Endothelial cell of umbilical vein (primary cell): ENCODE results near the gene CRB1. TPM values are rescaled to one million over a fixed set of nuclear protein-coding genes. Genes with fewer than 3 reads are reported as not detected.

ENCODE experiments used
- BruUV-seq: library from RNA; stranded (reverse); fragments of 400-500 nt; replicated peaks from 2 replicates; lab custom pipeline; 2021; lab: Mats Ljungman, UMichigan
- CTCF ChIA-PET: fragments of 300-600, 350-600 bp; sonication (Branson Sonifier 250); formaldehyde crosslinking; loops from one replicate; lab custom pipeline; 2021; ENCODE audit warnings: antibody characterized with exemption, inconsistent platforms; lab: Charles Lee
- POLR2A ChIA-PET: fragments of 300-600, 350-600 bp; sonication (Branson Sonifier 250); formaldehyde crosslinking; loops from one replicate; lab custom pipeline; 2021; ENCODE audit warnings: antibody characterized with exemption, inconsistent platforms; lab: Charles Lee
- DNase-seq: peaks from one replicate; pipeline ENCODE4 v3.0.0-alpha.2; 2011; ENCODE audit warnings: low read depth, low spot score
- FAIRE-seq: peaks from 2 replicates; lab custom pipeline; 2011; peaks lifted over from hg19 to GRCh38; lab: Jason Lieb, UNC
- H2AFZ ChIP-seq: 2 replicates; pipeline ENCODE4 v1.6.0; 2012; ENCODE audit warnings: low read depth, low read length, control low read depth, inconsistent platforms
- H3K27ac ChIP-seq: 2 replicates; pipeline ENCODE4 v1.5.1; 2011; ENCODE audit warnings: low read depth, mild to moderate bottlenecking, control low read depth, low read length, moderate library complexity; ENCODE audit not compliant: insufficient read depth
- H3K27me3 ChIP-seq, 2 experiments: 2 replicates each; pipeline versions ENCODE4 v1.6.0 to v1.6.1; 2011; ENCODE audit warnings: low read length in 2 of 2, mixed read lengths in 1 of 2; ENCODE audit not compliant: control insufficient read depth in 2 of 2, insufficient read depth in 2 of 2
- H3K36me3 ChIP-seq, 2 experiments: 2 replicates in 1 of 2; 3 replicates in 1 of 2; pipeline ENCODE4 v1.5.1; 2011; ENCODE audit warnings: low read length in 2 of 2, mild to moderate bottlenecking in 1 of 2, moderate library complexity in 1 of 2; ENCODE audit not compliant: control insufficient read depth in 2 of 2, insufficient read depth in 2 of 2; ENCODE audit errors: extremely low read depth in 1 of 2
- H3K4me1 ChIP-seq: 3 replicates; pipeline ENCODE4 v1.5.1; 2011; ENCODE audit warnings: mild to moderate bottlenecking, low read length; ENCODE audit not compliant: control insufficient read depth, insufficient read depth; ENCODE audit errors: extremely low read depth
- H3K4me2 ChIP-seq: 2 replicates; pipeline ENCODE4 v1.6.1; 2011; ENCODE audit warnings: low read length, control low read depth, mixed read lengths; ENCODE audit not compliant: insufficient read depth
- H3K4me3 ChIP-seq, 3 experiments: fragments of 200-600 bp in 1 of 3; sonication (generic), shearing (Covaris generic) in 1 of 3; replicated peaks in 1 of 3; 2 replicates each; pipeline ENCODE4 v1.5.1; 2011 to 2016; ENCODE audit warnings: control low read depth in 3 of 3, low read length in 3 of 3, mild to moderate bottlenecking in 2 of 3, inconsistent platforms in 1 of 3, low read depth in 1 of 3, moderate library complexity in 1 of 3; ENCODE audit not compliant: insufficient read depth in 1 of 3
- H3K79me2 ChIP-seq: 2 replicates; pipeline ENCODE4 v1.6.0; 2012; ENCODE audit warnings: low read length, inconsistent platforms; ENCODE audit not compliant: control insufficient read depth, insufficient read depth
- H3K9ac ChIP-seq: replicated peaks from 2 replicates; pipeline ENCODE3; 2011; ENCODE audit warnings: low read length, control low read depth; ENCODE audit not compliant: insufficient read depth; ENCODE audit errors: extremely low read depth
- H3K9me1 ChIP-seq: replicated peaks from 3 replicates; pipeline ENCODE4 v1.6.0; 2011; ENCODE audit warnings: mild to moderate bottlenecking, low read length; ENCODE audit not compliant: control insufficient read depth, insufficient read depth; ENCODE audit errors: extremely low read depth
- H3K9me3 ChIP-seq: replicated peaks from 2 replicates; pipeline ENCODE4 v1.5.1; 2012; ENCODE audit warnings: low read length, inconsistent platforms; ENCODE audit not compliant: control insufficient read depth, insufficient read depth
- H4K20me1 ChIP-seq: replicated peaks from 2 replicates; pipeline ENCODE3; 2011; ENCODE audit warnings: mild to moderate bottlenecking, low read length; ENCODE audit not compliant: control insufficient read depth, insufficient read depth; ENCODE audit errors: extremely low read depth
- EZH2 ChIP-seq: IDR thresholded peaks from 2 replicates; pipeline ENCODE4 v1.6.1; 2012; ENCODE audit warnings: borderline replicate concordance, low read depth, mild to moderate bottlenecking, moderate library complexity, low read length, inconsistent platforms; ENCODE audit not compliant: severe bottlenecking
- FOS ChIP-seq: IDR thresholded peaks from 2 replicates; pipeline ENCODE4 v1.6.1; 2011; ENCODE audit warnings: mild to moderate bottlenecking, low read length, moderate library complexity, borderline replicate concordance; ENCODE audit not compliant: insufficient read depth
- GATA2 ChIP-seq: IDR thresholded peaks from 2 replicates; pipeline ENCODE4 v1.7.0; 2011; ENCODE audit warnings: low read depth, mild to moderate bottlenecking, moderate library complexity, mixed read lengths, low read length; ENCODE audit not compliant: insufficient read length, insufficient read depth
- JUN ChIP-seq: IDR thresholded peaks from 2 replicates; pipeline ENCODE4 v1.6.1; 2011; ENCODE audit warnings: borderline replicate concordance, low read depth; ENCODE audit not compliant: insufficient read length, insufficient read depth
- MYC ChIP-seq: IDR thresholded peaks from one replicate; pipeline ENCODE4 v1.6.1; 2011; ENCODE audit warnings: mild to moderate bottlenecking, low read depth, low read length
- POLR2A ChIP-seq: IDR thresholded peaks from 2 replicates; pipeline ENCODE4 v1.6.1; 2012; ENCODE audit warnings: low read depth, mild to moderate bottlenecking, control low read depth, low read length
- POLR2AphosphoS5 ChIP-seq: IDR thresholded peaks from 2 replicates; pipeline ENCODE4 v1.6.1; 2012; ENCODE audit warnings: low read depth, mild to moderate bottlenecking, control low read depth, low read length, moderate library complexity; ENCODE audit not compliant: insufficient read depth
- dilution Hi-C: fragments of 300-500 bp; cut with MboI; formaldehyde crosslinking; loops from one replicate; pipeline ENCODE4 v1.15.0; 2019; ENCODE audit warnings: low sequenced_read_pairs; ENCODE audit not compliant: extremely low pct_ligation_motif_present
- intact Hi-C: fragments of 100-400 bp; cut with micrococcal nuclease; formaldehyde crosslinking; loops from one replicate; pipeline ENCODE4 v1.10.0; 2022
- polyA plus RNA-seq, 4 experiments: library from polyadenylated mRNA; depleted of rRNA in 3 of 4; stranded (reverse) in 3 of 4; unstranded in 1 of 4; fragments of >200 nt; gene quantifications; 2 replicates each; pipeline versions ENCODE4 v1.2.1 to v1.2.3, GENCODE V29; 2011 to 2012; ENCODE audit warnings: missing spikeins in 1 of 4
- total RNA-seq: library from RNA; stranded (reverse); gene quantifications from 2 replicates; pipeline ENCODE4 v1.2.3, GENCODE V29; 2021
- TF ChIP-seq, protein P1 (sequence below): IDR thresholded peaks from 2 replicates; pipeline ENCODE4 v1.6.1; 2011; ENCODE audit not compliant: insufficient read depth, insufficient read length
- TF ChIP-seq, protein P2 (sequence below), 2 donors: IDR thresholded peaks; 1 replicate in 1 of 2; 2 replicates in 1 of 2; pipeline ENCODE4 v1.5.1; 2011; ENCODE audit warnings: low read length in 2 of 2, mild to moderate bottlenecking in 2 of 2, moderate library complexity in 2 of 2, control low read depth in 1 of 2, inconsistent platforms in 1 of 2, low read depth in 1 of 2; ENCODE audit not compliant: insufficient read depth in 1 of 2; ENCODE audit errors: extremely low read depth in 1 of 2

The CRB1 gene
- total and polyA plus RNA-seq, 2 donors (not counting 3 experiments of a cell fraction or from before 2014, with no cell fraction given): not detected

DNA sequence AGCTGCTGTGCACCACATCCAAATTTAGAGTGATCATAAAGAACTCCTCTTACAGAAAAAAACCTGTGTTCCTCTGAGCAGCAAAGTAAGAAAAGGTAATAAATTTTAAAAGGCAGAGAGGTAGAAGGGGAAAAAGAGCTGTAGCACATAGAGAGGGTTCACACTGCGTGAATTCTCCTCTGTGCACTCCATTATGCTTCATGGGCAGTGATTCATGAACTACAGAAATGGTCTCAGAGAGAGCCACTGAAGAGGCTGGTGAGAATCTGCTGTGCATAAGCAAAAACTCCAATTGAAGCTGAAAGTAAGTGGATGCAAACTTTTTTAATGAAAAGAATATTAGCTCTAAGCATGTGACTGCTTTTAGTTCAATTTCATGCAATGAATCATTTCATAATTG, 65.0 kb downstream of the CRB1 start:
- Histone ChIP-seq H3K36me3 (no peaks in the 10 kb centered on the region), H3K4me1 (no peaks in the 10 kb centered on the region), H3K9me3 (no peaks in the 10 kb centered on the region), H3K27ac (no peak overlapping the region), H3K79me2 (no peaks in the 10 kb centered on the region), H3K4me2 (no peak overlapping the region), H3K9me1 (no peaks in the 10 kb centered on the region), H2AFZ (no peak overlapping the region), H4K20me1 (no peaks in the 10 kb centered on the region), H3K27me3 (peaks cover 0 to 2% of the 10 kb centered on the region in 2 experiments), H3K4me3 (no peak overlapping the region), H3K9ac (no peak overlapping the region)
- no peak for DNase-seq
- TF ChIP-seq POLR2AphosphoS5: no peak
- no peak for TF ChIP-seq EZH2
- TF ChIP-seq FOS: no peak
- TF ChIP-seq POLR2A: no peak
- TF ChIP-seq MYC: no peak
- no peak for TF ChIP-seq GATA2
- TF ChIP-seq JUN: no peak
- TF ChIP-seq, protein P1, sequence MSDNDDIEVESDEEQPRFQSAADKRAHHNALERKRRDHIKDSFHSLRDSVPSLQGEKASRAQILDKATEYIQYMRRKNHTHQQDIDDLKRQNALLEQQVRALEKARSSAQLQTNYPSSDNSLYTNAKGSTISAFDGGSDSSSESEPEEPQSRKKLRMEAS: no peak
- TF ChIP-seq, protein P2, sequence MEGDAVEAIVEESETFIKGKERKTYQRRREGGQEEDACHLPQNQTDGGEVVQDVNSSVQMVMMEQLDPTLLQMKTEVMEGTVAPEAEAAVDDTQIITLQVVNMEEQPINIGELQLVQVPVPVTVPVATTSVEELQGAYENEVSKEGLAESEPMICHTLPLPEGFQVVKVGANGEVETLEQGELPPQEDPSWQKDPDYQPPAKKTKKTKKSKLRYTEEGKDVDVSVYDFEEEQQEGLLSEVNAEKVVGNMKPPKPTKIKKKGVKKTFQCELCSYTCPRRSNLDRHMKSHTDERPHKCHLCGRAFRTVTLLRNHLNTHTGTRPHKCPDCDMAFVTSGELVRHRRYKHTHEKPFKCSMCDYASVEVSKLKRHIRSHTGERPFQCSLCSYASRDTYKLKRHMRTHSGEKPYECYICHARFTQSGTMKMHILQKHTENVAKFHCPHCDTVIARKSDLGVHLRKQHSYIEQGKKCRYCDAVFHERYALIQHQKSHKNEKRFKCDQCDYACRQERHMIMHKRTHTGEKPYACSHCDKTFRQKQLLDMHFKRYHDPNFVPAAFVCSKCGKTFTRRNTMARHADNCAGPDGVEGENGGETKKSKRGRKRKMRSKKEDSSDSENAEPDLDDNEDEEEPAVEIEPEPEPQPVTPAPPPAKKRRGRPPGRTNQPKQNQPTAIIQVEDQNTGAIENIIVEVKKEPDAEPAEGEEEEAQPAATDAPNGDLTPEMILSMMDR (IDR thresholded peaks at IDR 0.05; ENCODE audit: extremely low read depth in 1 of 2, insufficient read depth in 1 of 2, low read depth in 1 of 2, low read length in 2 of 2): no peak
- POLR2A ChIA-PET: no interaction called here
- intact Hi-C loops (no loop called here), dilution Hi-C loops (no loop called here)
- CTCF ChIA-PET: interaction anchor here (0.9 to 2.6 kb wide), 3 partner anchors 23 to 153 kb away, joined by 3 to 8 read pairs (median 3); no protein-coding TSS in a partner anchor
- BruUV-seq: no TSS peak
- no peak for FAIRE-seq
